ENCODE results near the gene BMAL1. TPM values are rescaled to one million over a fixed set of nuclear protein-coding genes. Genes with fewer than 3 reads are reported as not detected.

BMAL1 gene
- 1 to 10 TPM; 9.1 to 9.2 TPM for polyA plus RNA-seq

GRCh38 chr11:13277768-13278608, at the start of gene BMAL1:
Gene BMAL1 (plus strand): TSS chr11:13277790. CDS start chr11:13354309, 76,519 bp downstream.
- Histone ChIP-seq H3K9me3 (ENCODE audit: control insufficient read depth in 2 of 2, insufficient read depth in 1 of 2, low read depth in 1 of 2, low read length in 1 of 2) (no peaks in the 10 kb centered on the region), H3K27ac (ENCODE audit: low read depth in 2 of 2, low read length in 1 of 2) (peak within 1 kb of the TSS; percentile 88 to 93), H3K36me3 (ENCODE audit: control insufficient read depth in 2 of 2, insufficient read depth in 2 of 2, low read length in 1 of 2) (peaks cover 0 to 3% of the 10 kb centered on the region in 2 donors), H3K4me3 (ENCODE audit: low read depth in 1 of 2, low read length in 2 of 2) (peak within 1 kb of the TSS; percentile 77 to 98), H3K4me1 (ENCODE audit: control insufficient read depth in 2 of 2, insufficient read depth in 2 of 2, low read length in 1 of 2) (peaks cover 0 to 8% of the 10 kb centered on the region in 2 donors), H3K27me3 (ENCODE audit: control insufficient read depth in 1 of 2, insufficient read depth in 2 of 2, low read length in 2 of 2) (no peaks in the 10 kb centered on the region)
- WGBS, 2 donors = 0 to 1% methylated on average over 45 to 95 of the region's 95 CpGs

- WGBS, 2 donors = 85 to 87% methylated on average over 4 of the region's 4 CpGs
- Histone ChIP-seq H3K27me3 (ENCODE audit: control insufficient read depth in 1 of 2, insufficient read depth in 2 of 2, low read length in 2 of 2) (no peaks in the 10 kb centered on the region), H3K27ac (ENCODE audit: low read depth in 2 of 2, low read length in 1 of 2) (no peak overlapping the region), H3K4me1 (ENCODE audit: control insufficient read depth in 2 of 2, insufficient read depth in 2 of 2, low read length in 1 of 2) (no peaks in the 10 kb centered on the region), H3K36me3 (ENCODE audit: control insufficient read depth in 2 of 2, insufficient read depth in 2 of 2, low read length in 1 of 2) (no peaks in the 10 kb centered on the region), H3K4me3 (ENCODE audit: low read depth in 1 of 2, low read length in 2 of 2) (no peak overlapping the region), H3K9me3 (ENCODE audit: control insufficient read depth in 2 of 2, insufficient read depth in 1 of 2, low read depth in 1 of 2, low read length in 1 of 2) (no peaks in the 10 kb centered on the region)
Observed at GRCh38 chr11:13228572-13228971, 49.0 kb upstream of the BMAL1 start.

- WGBS, 2 donors = 60 to 66% methylated on average over 4 of the region's 4 CpGs
Observed at GRCh38 chr11:13229136-13229535, 48.5 kb upstream of the BMAL1 start.

GRCh38 chr11:13229711-13230318, 47.8 kb upstream of the BMAL1 start:
- H3K27ac ChIP-seq (ENCODE audit: low read depth in 2 of 2, low read length in 1 of 2) = no peak overlapping the region
- WGBS, 2 donors = 37 to 50% methylated on average over 2 of the region's 2 CpGs
- H3K27me3 ChIP-seq (ENCODE audit: control insufficient read depth in 1 of 2, insufficient read depth in 2 of 2, low read length in 2 of 2) = no peaks in the 10 kb centered on the region
- H3K36me3 ChIP-seq (ENCODE audit: control insufficient read depth in 2 of 2, insufficient read depth in 2 of 2, low read length in 1 of 2) = no peaks in the 10 kb centered on the region
- no peak overlapping the region for H3K4me3 ChIP-seq (ENCODE audit: low read depth in 1 of 2, low read length in 2 of 2)
- H3K4me1 ChIP-seq (ENCODE audit: control insufficient read depth in 2 of 2, insufficient read depth in 2 of 2, low read length in 1 of 2) = no peaks in the 10 kb centered on the region
- no peaks in the 10 kb centered on the region for H3K9me3 ChIP-seq (ENCODE audit: control insufficient read depth in 2 of 2, insufficient read depth in 1 of 2, low read depth in 1 of 2, low read length in 1 of 2)

More at GRCh38 chr11:13229136-13229535, 48.5 kb upstream of the BMAL1 start:
- H3K4me3 ChIP-seq (ENCODE audit: low read depth in 1 of 2, low read length in 2 of 2) = no peak overlapping the region
- H3K27ac ChIP-seq (ENCODE audit: low read depth in 2 of 2, low read length in 1 of 2) = no peak overlapping the region
- no peaks in the 10 kb centered on the region for H3K4me1 ChIP-seq (ENCODE audit: control insufficient read depth in 2 of 2, insufficient read depth in 2 of 2, low read length in 1 of 2)
- H3K36me3 ChIP-seq (ENCODE audit: control insufficient read depth in 2 of 2, insufficient read depth in 2 of 2, low read length in 1 of 2) = no peaks in the 10 kb centered on the region
- no peaks in the 10 kb centered on the region for H3K9me3 ChIP-seq (ENCODE audit: control insufficient read depth in 2 of 2, insufficient read depth in 1 of 2, low read depth in 1 of 2, low read length in 1 of 2)
- no peaks in the 10 kb centered on the region for H3K27me3 ChIP-seq (ENCODE audit: control insufficient read depth in 1 of 2, insufficient read depth in 2 of 2, low read length in 2 of 2)

GRCh38 chr11:13233173-13233745, 44.3 kb upstream of the BMAL1 start:
- Histone ChIP-seq H3K4me3 (ENCODE audit: low read depth in 1 of 2, low read length in 2 of 2) (no peak overlapping the region), H3K36me3 (ENCODE audit: control insufficient read depth in 2 of 2, insufficient read depth in 2 of 2, low read length in 1 of 2) (no peaks in the 10 kb centered on the region), H3K9me3 (ENCODE audit: control insufficient read depth in 2 of 2, insufficient read depth in 1 of 2, low read depth in 1 of 2, low read length in 1 of 2) (no peaks in the 10 kb centered on the region), H3K27ac (ENCODE audit: low read depth in 2 of 2, low read length in 1 of 2) (no peak overlapping the region), H3K27me3 (ENCODE audit: control insufficient read depth in 1 of 2, insufficient read depth in 2 of 2, low read length in 2 of 2) (no peaks in the 10 kb centered on the region), H3K4me1 (ENCODE audit: control insufficient read depth in 2 of 2, insufficient read depth in 2 of 2, low read length in 1 of 2) (no peaks in the 10 kb centered on the region)
- 83 to 84% methylated on average over 1 of the region's 1 CpG for WGBS, 2 donors

GRCh38 chr11:13235895-13236294, 41.7 kb upstream of the BMAL1 start:
- Histone ChIP-seq H3K27me3 (ENCODE audit: control insufficient read depth in 1 of 2, insufficient read depth in 2 of 2, low read length in 2 of 2) (no peaks in the 10 kb centered on the region), H3K4me1 (ENCODE audit: control insufficient read depth in 2 of 2, insufficient read depth in 2 of 2, low read length in 1 of 2) (no peaks in the 10 kb centered on the region), H3K27ac (ENCODE audit: low read depth in 2 of 2, low read length in 1 of 2) (no peak overlapping the region), H3K9me3 (ENCODE audit: control insufficient read depth in 2 of 2, insufficient read depth in 1 of 2, low read depth in 1 of 2, low read length in 1 of 2) (no peaks in the 10 kb centered on the region), H3K4me3 (ENCODE audit: low read depth in 1 of 2, low read length in 2 of 2) (no peak overlapping the region), H3K36me3 (ENCODE audit: control insufficient read depth in 2 of 2, insufficient read depth in 2 of 2, low read length in 1 of 2) (no peaks in the 10 kb centered on the region)
- 69 to 91% methylated on average over 3 of the region's 3 CpGs for WGBS, 2 donors

GRCh38 chr11:13236626-13237025, 41.0 kb upstream of the BMAL1 start:
- Histone ChIP-seq H3K36me3 (ENCODE audit: control insufficient read depth in 2 of 2, insufficient read depth in 2 of 2, low read length in 1 of 2) (no peaks in the 10 kb centered on the region), H3K9me3 (ENCODE audit: control insufficient read depth in 2 of 2, insufficient read depth in 1 of 2, low read depth in 1 of 2, low read length in 1 of 2) (no peaks in the 10 kb centered on the region), H3K27me3 (ENCODE audit: control insufficient read depth in 1 of 2, insufficient read depth in 2 of 2, low read length in 2 of 2) (no peaks in the 10 kb centered on the region), H3K4me3 (ENCODE audit: low read depth in 1 of 2, low read length in 2 of 2) (no peak overlapping the region), H3K4me1 (ENCODE audit: control insufficient read depth in 2 of 2, insufficient read depth in 2 of 2, low read length in 1 of 2) (no peaks in the 10 kb centered on the region), H3K27ac (ENCODE audit: low read depth in 2 of 2, low read length in 1 of 2) (no peak overlapping the region)
- 76 to 89% methylated on average over 2 of the region's 2 CpGs for WGBS, 2 donors

GRCh38 chr11:13237761-13238160, 39.8 kb upstream of the BMAL1 start:
- WGBS, 2 donors = 83 to 85% methylated on average over 7 of the region's 7 CpGs
- Histone ChIP-seq H3K4me3 (ENCODE audit: low read depth in 1 of 2, low read length in 2 of 2) (no peak overlapping the region), H3K4me1 (ENCODE audit: control insufficient read depth in 2 of 2, insufficient read depth in 2 of 2, low read length in 1 of 2) (no peaks in the 10 kb centered on the region), H3K27ac (ENCODE audit: low read depth in 2 of 2, low read length in 1 of 2) (no peak overlapping the region), H3K27me3 (ENCODE audit: control insufficient read depth in 1 of 2, insufficient read depth in 2 of 2, low read length in 2 of 2) (no peaks in the 10 kb centered on the region), H3K9me3 (ENCODE audit: control insufficient read depth in 2 of 2, insufficient read depth in 1 of 2, low read depth in 1 of 2, low read length in 1 of 2) (no peaks in the 10 kb centered on the region), H3K36me3 (ENCODE audit: control insufficient read depth in 2 of 2, insufficient read depth in 2 of 2, low read length in 1 of 2) (no peaks in the 10 kb centered on the region)

- no peaks in the 10 kb centered on the region for H3K36me3 ChIP-seq (ENCODE audit: control insufficient read depth in 2 of 2, insufficient read depth in 2 of 2, low read length in 1 of 2)
- no peak overlapping the region for H3K4me3 ChIP-seq (ENCODE audit: low read depth in 1 of 2, low read length in 2 of 2)
- no peaks in the 10 kb centered on the region for H3K9me3 ChIP-seq (ENCODE audit: control insufficient read depth in 2 of 2, insufficient read depth in 1 of 2, low read depth in 1 of 2, low read length in 1 of 2)
- H3K27me3 ChIP-seq (ENCODE audit: control insufficient read depth in 1 of 2, insufficient read depth in 2 of 2, low read length in 2 of 2) = no peaks in the 10 kb centered on the region
- no peaks in the 10 kb centered on the region for H3K4me1 ChIP-seq (ENCODE audit: control insufficient read depth in 2 of 2, insufficient read depth in 2 of 2, low read length in 1 of 2)
- 51 to 54% methylated on average over 4 of the region's 4 CpGs for WGBS, 2 donors
- H3K27ac ChIP-seq (ENCODE audit: low read depth in 2 of 2, low read length in 1 of 2) = no peak overlapping the region
Observed at GRCh38 chr11:13238879-13239514, 38.6 kb upstream of the BMAL1 start.

Data from esophagus (tissue), 2 donors.